ENCODE results near the gene MINDY4. TPM values are rescaled to one million over a fixed set of nuclear protein-coding genes. Genes with fewer than 3 reads are reported as not detected.
A peak's percentile ranks its signal among the peaks of the same experiment; 100 is the strongest.

The MINDY4 gene
- total RNA-seq, 1 experiment from 2014 or later: 1.8 TPM

DNA sequence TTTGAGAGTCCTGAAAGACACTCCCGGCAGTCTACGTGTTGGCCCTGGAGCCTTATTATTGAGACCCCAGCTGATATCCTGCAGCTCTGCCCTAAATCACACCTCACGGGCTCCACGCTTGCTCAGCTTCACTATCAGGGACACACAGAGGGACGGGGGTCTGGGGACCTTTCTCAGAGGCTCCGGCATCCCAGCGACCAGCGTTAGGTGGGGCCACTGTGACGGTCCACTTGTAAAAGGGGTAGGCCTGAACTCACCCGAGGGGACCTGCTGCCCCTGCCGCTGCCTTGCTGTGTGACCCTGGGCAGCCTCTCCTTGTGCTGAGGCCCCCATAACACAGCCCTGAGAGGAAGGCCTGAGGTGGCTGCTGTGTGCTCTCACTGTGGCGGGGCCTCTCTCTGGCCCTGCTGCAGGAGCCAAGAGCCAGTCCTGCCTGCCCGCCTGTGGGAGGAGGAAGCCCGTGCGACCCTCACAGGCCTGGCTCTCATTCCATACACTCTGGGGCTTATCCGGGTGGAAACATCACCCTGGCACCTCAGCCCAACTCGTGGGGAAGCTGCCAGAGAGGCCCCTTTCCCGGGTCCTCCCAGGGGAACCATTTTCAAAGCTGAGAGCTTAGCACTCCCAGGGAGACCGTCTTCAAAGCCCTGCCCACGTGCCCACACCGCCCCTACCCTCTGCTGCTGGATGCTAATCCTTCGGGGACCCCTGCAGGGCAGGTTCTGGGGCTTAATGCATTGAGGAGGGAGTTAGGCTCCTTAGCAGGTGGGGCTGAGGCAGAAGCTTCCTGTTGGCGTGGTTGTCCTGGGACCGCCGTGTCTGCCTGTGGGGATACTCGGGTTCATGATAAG lies 162.1 kb downstream of the MINDY4 start:
- DNase-seq (ENCODE audit: low spot score): peak; percentile 49
- no peak overlapping the region for H3K27ac Mint-ChIP-seq

DNA sequence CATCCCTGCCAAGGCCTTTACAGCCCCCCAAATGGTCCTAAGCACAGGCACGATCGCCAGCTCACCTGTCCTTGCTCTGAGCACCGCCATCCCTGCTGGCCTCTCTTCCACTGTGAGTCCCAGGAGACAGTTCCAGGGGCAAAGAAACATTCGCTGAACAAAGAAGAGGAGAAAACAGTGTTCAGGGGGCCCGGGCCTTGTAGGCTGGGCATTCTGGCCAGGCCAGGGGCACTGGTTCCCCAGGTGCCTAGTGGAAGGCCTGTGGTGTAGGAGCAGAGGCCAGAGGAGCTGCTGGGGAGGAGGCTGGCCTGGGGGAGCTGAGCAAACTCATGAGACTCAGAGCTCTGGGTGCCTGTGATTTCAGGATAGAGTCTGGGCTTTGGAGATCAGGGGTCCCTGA lies 163.0 kb downstream of the MINDY4 start:
- 0 out of 2 replicates have a peak, but pooled peaks cover 4% of the 10 kb centered on the region for H3K4me1 Mint-ChIP-seq
- POLR2A ChIA-PET: no interaction called here
- CTCF ChIA-PET: interaction anchor here (1.2 to 2.3 kb wide), 7 partner anchors 26 to 195 kb away, joined by 3 to 14 read pairs (median 8); partner anchors contain the start of gene MINDY4
- ATAC-seq (no peak), DNase-seq (ENCODE audit: low spot score) (no peak)
- H3K27me3 Mint-ChIP-seq (ENCODE audit: low read depth): peaks cover 9% of the 10 kb centered on the region
- H3K27ac Mint-ChIP-seq: no peak overlapping the region
- no peak for TF ChIP-seq CREM (CRISPR knock-in tag; IDR thresholded peaks at IDR 0.05)
- no peak for TF ChIP-seq ZNF138 (CRISPR knock-in tag; conservative IDR thresholded peaks at IDR 0.05)
- TF ChIP-seq, protein P1, sequence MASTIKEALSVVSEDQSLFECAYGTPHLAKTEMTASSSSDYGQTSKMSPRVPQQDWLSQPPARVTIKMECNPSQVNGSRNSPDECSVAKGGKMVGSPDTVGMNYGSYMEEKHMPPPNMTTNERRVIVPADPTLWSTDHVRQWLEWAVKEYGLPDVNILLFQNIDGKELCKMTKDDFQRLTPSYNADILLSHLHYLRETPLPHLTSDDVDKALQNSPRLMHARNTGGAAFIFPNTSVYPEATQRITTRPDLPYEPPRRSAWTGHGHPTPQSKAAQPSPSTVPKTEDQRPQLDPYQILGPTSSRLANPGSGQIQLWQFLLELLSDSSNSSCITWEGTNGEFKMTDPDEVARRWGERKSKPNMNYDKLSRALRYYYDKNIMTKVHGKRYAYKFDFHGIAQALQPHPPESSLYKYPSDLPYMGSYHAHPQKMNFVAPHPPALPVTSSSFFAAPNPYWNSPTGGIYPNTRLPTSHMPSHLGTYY (CRISPR knock-in tag; IDR thresholded peaks at IDR 0.05): no peak
- no peak for TF ChIP-seq GRHL2 (CRISPR knock-in tag; IDR thresholded peaks at IDR 0.05; ENCODE audit: insufficient replicate concordance, severe bottlenecking)
- TF ChIP-seq, protein P2, sequence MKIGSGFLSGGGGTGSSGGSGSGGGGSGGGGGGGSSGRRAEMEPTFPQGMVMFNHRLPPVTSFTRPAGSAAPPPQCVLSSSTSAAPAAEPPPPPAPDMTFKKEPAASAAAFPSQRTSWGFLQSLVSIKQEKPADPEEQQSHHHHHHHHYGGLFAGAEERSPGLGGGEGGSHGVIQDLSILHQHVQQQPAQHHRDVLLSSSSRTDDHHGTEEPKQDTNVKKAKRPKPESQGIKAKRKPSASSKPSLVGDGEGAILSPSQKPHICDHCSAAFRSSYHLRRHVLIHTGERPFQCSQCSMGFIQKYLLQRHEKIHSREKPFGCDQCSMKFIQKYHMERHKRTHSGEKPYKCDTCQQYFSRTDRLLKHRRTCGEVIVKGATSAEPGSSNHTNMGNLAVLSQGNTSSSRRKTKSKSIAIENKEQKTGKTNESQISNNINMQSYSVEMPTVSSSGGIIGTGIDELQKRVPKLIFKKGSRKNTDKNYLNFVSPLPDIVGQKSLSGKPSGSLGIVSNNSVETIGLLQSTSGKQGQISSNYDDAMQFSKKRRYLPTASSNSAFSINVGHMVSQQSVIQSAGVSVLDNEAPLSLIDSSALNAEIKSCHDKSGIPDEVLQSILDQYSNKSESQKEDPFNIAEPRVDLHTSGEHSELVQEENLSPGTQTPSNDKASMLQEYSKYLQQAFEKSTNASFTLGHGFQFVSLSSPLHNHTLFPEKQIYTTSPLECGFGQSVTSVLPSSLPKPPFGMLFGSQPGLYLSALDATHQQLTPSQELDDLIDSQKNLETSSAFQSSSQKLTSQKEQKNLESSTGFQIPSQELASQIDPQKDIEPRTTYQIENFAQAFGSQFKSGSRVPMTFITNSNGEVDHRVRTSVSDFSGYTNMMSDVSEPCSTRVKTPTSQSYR (CRISPR knock-in tag; IDR thresholded peaks at IDR 0.05): no peak
- TF ChIP-seq, protein P3, sequence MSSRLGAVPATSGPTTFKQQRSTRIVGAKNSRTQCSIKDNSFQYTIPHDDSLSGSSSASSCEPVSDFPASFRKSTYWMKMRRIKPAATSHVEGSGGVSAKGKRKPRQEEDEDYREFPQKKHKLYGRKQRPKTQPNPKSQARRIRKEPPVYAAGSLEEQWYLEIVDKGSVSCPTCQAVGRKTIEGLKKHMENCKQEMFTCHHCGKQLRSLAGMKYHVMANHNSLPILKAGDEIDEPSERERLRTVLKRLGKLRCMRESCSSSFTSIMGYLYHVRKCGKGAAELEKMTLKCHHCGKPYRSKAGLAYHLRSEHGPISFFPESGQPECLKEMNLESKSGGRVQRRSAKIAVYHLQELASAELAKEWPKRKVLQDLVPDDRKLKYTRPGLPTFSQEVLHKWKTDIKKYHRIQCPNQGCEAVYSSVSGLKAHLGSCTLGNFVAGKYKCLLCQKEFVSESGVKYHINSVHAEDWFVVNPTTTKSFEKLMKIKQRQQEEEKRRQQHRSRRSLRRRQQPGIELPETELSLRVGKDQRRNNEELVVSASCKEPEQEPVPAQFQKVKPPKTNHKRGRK (CRISPR knock-in tag; IDR thresholded peaks at IDR 0.05; ENCODE audit: borderline replicate concordance): no peak
- no peak for TF ChIP-seq NFATC4 (CRISPR knock-in tag; IDR thresholded peaks at IDR 0.05)
- H3K36me3 Mint-ChIP-seq: no peaks in the 10 kb centered on the region
- H3K9me3 Mint-ChIP-seq: no peaks in the 10 kb centered on the region
- no peak overlapping the region for H3K4me3 Mint-ChIP-seq

More for the DNA sequence above, 162.1 kb downstream of the MINDY4 start:
- POLR2A ChIA-PET: no interaction called here
- Mint-ChIP-seq H3K27me3 (ENCODE audit: low read depth) (peaks cover 9% of the 10 kb centered on the region), H3K9me3 (no peaks in the 10 kb centered on the region), H3K36me3 (no peaks in the 10 kb centered on the region), H3K4me1 (0 out of 2 replicates have a peak, but pooled peaks cover 4% of the 10 kb centered on the region), H3K4me3 (no peak overlapping the region)
- CTCF ChIA-PET: interaction anchor here (0.6 to 2.3 kb wide), 7 partner anchors 25 to 189 kb away, joined by 3 to 14 read pairs (median 8); no protein-coding TSS in a partner anchor
- TF ChIP-seq, protein P4, sequence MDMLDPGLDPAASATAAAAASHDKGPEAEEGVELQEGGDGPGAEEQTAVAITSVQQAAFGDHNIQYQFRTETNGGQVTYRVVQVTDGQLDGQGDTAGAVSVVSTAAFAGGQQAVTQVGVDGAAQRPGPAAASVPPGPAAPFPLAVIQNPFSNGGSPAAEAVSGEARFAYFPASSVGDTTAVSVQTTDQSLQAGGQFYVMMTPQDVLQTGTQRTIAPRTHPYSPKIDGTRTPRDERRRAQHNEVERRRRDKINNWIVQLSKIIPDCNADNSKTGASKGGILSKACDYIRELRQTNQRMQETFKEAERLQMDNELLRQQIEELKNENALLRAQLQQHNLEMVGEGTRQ (CRISPR knock-in tag; IDR thresholded peaks at IDR 0.05): peak; percentile 70
- no peak for TF ChIP-seq ZBTB21 (CRISPR knock-in tag; IDR thresholded peaks at IDR 0.05; ENCODE audit: borderline replicate concordance)
- TF ChIP-seq, protein P5, sequence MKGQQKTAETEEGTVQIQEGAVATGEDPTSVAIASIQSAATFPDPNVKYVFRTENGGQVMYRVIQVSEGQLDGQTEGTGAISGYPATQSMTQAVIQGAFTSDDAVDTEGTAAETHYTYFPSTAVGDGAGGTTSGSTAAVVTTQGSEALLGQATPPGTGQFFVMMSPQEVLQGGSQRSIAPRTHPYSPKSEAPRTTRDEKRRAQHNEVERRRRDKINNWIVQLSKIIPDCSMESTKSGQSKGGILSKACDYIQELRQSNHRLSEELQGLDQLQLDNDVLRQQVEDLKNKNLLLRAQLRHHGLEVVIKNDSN (CRISPR knock-in tag; IDR thresholded peaks at IDR 0.05): peak; percentile 62; the same call in 1 of the 2 replicates
- peak; percentile 34 for ATAC-seq

Data from WTC11 (cell line).